NCI-H1092 (cell line): ENCODE results near the gene ARPC2.
A peak's percentile ranks its signal among the peaks of the same experiment; 100 is the strongest.
"Not testable (repeated sequence)": the region's sequence is repeated elsewhere in the genome, so short reads cannot be mapped to it uniquely, and the experiment has no call there.

Experiments used
- DNase-seq: peaks from one replicate; lab custom pipeline; 2025; lab: John Stamatoyannopoulos, UW

The ARPC2 gene

GRCh38 chr2:218216674-218217359 is at the start of gene ARPC2:
TSS of gene ARPC2 (plus strand) at chr2:218217189. CDS start at chr2:218217471, 282 bp downstream.
- peak; percentile 88 for DNase-seq

GRCh38 chr2:218168016-218168415 is 49.0 kb upstream of the ARPC2 start:
- no peak for DNase-seq

DNA sequence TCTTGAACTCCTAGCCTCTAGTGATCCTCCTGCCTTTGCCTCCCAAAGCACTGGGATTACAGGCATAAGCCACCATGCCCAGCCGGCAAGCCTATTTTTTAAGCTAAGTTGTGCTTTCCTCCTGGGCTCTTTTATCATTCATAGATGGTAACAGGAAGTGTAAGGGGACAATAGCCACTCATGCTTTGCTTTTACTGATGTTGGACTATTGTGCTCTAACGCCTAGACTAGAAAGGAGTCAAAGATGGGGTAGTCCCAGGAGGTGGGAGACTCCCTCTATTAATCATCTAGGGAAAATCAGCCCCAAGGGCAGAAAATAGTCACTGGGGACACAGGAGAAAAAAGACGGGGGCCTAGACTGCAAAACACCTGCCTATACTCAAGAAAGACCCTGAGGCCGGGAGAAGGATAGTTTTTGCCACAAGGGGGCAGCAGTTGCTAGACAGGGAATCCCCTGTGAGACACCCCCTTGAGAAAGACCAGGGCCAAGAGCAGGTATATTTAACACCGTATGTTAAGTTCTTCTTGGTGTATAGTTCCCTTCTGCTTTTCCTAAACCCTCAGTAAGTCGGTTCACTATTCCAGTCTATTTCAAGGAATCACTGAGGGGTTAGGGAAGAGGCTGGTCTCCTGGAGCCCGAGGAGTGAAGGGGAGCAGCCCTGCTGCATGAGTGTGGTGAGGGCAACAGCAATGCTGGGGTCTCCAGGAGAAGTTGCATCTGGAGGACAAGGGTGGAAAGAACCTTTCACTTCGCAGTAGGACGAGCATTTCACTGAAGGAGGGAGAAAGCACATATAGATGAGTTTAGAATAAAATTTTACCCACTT is 48.1 kb upstream of the ARPC2 start:
- peak; percentile 47 for DNase-seq

DNA sequence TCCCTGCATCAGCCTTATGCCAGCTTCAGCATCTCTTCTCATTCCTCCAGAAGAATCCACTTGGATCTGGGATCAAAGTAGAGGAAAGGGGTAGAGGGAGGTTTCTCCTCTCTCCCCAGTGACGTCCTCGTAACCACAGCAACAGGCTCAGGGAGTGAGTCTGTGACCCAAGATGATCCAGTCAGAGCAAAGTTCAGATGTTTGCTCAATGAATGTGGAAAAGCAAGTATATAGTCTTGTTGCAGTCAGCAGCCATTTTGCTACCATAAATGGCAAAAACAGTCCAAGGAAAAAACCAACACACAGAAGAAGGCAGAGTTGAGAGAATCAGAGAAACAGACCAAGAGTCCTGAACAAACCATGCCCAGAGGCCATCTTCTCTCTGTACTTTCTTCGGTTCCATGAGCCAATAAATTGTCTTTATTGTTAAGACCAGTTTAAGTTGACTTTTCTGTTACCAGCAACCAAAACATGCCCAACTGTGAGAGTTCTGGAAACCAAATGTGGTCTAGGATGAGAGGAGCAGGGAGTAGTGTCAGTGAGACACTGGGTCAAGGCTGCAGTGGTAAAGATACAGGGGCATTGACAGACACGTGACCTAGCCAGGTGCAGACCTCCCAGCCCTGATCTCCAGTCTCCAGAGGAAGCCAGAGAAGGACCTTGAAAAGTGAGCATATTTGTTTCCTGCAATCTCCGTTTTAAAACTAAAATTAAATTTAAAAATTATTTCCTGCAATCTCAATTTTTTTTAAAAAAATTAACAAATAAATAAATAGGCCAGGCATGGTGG is 47.0 kb upstream of the ARPC2 start:
- no peak for DNase-seq

DNA sequence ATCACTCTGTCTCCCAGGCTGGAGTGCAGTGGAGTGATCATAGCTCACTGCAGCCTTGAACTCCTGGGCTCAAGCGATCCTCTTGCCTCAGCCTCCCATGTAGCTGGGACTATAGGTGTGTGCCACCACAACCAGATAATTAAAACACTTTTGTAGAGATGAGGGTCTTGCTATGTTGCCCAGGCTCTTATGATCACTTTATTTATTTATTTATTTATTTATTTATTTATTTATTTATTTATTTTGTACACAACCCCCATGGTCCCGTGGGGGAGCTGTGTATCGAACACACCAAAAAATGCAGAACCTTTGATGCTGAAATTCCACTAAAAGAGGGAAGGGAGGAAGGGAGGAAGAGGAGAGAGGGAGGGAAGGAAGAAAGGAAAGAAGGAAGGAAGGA is 45.2 kb upstream of the ARPC2 start:
- not testable (repeated sequence) for DNase-seq

- no peak for DNase-seq
These were observed 44.1 kb upstream of the ARPC2 start for GRCh38 chr2:218172845-218173244.

DNA sequence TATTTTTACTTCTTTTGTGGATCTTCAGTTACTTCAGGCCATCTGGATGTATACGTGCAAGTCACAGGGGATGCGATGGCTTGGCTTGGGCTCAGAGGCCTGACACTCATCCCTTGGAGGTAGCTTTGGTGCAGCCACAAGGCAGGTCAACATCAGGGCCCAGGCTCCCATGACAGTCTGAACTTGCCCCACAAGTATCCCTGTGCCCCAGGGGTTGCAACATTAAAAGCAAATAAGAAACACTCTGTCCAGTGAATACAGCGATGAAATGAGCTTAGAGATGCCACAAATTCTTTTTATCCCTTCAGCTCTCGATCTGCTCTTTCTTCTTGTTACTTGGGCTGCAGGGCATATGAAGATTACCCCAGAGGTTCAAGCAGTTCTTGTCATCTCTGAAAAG is 37.2 kb upstream of the ARPC2 start:
- no peak for DNase-seq

DNA sequence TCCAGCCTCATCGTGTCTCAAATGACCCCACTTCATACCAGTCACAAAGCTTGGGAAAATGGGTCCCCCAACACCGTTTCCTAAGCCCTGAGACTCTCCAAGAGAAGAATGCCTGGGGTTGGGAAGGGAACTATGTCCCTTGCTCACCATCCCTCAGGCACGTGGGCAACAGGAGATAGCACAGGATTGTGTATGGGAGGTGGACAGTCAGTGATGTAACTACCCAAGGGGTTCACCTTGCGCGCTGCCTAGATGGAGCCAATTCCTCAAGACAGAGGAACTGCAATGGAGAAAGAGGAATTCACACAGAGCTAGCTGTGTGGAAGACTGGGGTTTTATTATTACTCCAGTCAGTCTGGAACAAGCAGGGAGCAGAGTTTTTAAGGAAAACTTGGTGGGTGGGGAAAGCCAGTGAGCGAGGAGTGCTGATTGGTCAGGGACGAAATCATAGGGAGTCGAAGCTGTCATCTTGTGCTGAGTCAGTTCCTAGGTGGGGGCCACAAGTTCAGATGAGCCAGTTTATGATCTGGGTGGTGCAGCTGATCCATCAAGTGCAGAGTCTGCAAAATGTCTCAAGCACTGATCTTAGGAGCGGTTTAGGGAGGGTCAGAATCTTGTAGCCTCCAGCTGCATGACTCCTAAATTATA is 36.4 kb upstream of the ARPC2 start:
- no peak for DNase-seq

- no peak for DNase-seq
These were observed 32.7 kb upstream of the ARPC2 start for GRCh38 chr2:218184331-218184730.

GRCh38 chr2:218186355-218186766 is 30.6 kb upstream of the ARPC2 start:
- peak; percentile 3 for DNase-seq

DNA sequence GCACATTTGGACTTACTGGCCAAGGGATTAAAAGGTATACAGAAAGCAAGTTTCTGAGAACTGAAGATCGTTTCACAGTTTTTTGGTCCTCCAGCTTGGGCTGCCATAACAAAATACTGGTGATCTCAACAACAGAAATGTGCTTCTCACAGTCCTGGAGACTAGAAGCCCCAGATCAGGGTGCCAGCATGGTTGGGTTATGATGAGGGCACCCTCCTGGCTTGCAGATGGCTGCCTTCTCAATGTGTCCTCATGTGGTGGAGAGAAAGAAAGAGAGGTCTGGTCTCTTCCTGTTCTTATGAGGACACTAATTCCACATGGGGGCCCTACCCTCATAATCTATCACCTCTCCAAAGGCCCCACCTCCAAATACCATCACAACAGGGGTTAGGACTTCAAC is 30.1 kb upstream of the ARPC2 start:
- no peak for DNase-seq

DNA sequence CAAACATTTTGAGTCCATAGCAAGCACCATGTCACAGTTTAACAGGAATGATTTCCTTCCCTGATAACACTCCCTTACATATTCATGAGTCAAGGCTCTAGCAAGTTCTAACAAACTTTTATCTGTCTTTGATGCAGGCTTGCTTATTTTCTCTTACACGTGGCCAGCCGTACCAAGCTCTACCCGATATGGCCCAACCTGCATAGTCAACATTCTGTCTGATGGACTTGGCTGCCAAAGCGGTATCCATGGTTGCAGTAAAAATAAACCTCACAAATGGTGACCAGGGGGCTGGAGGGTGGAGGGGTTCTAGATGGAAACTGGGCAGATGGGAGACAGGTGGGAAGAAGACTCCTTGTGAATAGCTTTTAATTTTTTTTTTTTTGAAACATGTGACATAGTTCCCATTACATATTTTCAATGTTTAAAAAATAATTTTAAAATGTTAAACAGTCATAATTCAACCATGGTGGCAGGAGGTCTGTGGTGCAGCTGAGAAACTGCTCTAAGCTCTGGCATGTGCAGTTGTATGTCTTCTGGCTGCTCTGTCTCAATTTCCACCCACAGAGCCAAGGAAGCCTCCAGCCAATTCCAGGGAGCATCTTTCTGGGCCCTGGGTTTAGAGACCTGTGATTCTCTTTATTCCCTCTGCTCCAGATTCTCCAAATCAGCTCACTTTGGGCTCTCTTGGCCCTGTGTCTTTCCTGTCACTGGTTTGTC is 29.5 kb upstream of the ARPC2 start:
- DNase-seq: no peak

DNA sequence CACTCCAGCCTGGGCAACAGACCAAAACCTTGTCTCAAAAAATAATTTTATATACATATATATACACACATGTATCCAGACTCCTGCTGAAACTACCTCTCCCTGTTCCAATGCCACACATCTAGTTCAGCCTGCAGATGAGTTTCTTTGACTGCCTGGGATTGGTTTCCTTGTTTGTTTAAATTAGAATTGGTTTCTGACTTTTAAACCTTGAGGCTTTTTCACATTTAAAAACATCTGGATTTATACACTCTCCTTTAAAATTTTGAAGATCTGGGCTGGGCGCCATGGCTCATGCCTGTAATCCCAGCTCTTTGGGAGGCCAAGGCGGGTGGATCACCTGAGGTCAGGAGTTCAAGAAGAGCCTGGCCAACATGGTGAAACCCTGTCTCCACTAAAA is 28.5 kb upstream of the ARPC2 start:
- DNase-seq: no peak

DNA sequence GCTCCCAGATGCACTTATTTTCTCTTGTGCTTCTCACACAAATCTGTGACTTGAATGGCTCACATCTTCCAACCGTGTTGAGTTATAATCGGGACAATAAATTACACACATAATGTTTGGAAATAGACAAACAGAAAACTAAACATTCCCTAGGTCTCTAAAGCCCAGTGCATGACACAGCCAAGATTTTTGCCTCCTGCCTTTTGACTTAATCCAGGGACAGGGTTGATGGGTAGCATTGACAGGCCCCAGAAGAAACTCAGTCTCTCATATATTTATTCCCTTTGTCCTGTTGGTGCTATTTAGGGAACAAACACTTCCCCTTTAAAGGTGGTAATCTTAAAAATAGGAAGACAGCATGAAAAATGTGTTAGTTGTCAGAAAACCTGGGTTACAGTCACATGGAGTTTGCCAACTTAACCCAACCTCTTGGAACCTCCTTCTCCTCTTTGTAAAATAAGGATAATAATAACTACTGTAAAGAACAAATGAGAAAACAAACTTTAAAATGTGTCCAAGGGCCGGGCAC is 24.0 kb upstream of the ARPC2 start:
- no peak for DNase-seq

GRCh38 chr2:218193701-218194100 is 23.3 kb upstream of the ARPC2 start:
- no peak for DNase-seq

DNA sequence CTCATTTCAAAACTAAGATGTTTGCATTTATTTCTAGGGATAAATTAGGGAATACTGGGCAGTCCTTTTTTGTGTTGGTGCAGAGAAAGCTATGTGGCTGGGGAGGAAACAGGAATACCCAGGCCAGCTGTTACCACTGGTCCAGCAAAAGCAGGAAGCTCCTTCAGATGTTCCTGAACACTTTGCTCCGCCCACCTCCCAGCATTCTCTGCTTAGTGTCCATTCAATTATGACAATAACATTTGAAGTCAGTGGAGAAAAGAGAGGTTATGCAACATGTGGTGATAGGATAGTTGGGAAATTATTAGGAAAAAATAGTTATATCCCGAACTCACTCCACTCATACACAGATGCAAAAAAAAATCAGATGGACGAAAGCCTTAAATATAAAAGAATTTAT is 22.1 kb upstream of the ARPC2 start:
- DNase-seq: no peak

DNA sequence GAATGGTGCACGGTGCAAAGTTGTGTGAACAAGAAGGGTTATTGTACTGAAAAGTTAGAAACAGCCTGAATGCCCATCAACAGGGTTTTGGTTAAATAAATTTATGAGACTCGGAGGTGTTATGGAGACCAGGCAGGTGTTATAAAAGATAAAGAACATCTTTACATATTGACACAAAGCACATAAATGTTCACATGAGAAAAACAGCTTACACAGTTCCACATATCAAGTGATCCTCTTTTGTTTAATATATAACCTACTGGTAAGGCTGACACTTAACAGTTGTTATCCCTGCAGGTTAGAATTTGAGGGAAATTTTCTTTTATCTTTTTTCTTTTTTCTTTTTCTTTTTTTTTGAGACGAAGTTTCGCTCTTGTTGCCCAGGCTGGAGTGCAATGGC is 20.0 kb upstream of the ARPC2 start:
- no peak for DNase-seq

GRCh38 chr2:218202266-218202665 is 14.7 kb upstream of the ARPC2 start:
- DNase-seq: no peak

DNA sequence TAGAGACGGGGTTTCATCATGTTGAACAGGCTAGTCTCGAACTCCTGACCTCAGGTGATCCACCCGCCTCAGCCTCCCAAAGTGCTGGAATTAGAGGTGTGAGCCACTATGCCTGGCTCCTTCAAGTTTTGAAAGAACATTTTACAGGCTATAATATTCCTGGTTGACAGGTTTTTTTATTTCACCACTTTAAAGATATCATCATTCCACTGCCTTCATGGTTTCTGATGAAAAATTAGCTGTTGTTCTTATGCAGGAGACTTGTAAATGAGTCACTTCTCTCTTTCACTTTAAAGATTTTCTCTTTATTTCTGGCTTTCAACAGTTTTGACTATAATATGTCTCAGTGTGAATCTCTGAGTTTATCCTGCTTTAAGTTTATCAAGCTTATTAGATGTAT is 7.9 kb upstream of the ARPC2 start:
- no peak for DNase-seq

- DNase-seq: no peak
These were observed 2.9 kb upstream of the ARPC2 start for GRCh38 chr2:218214116-218214515.

DNA sequence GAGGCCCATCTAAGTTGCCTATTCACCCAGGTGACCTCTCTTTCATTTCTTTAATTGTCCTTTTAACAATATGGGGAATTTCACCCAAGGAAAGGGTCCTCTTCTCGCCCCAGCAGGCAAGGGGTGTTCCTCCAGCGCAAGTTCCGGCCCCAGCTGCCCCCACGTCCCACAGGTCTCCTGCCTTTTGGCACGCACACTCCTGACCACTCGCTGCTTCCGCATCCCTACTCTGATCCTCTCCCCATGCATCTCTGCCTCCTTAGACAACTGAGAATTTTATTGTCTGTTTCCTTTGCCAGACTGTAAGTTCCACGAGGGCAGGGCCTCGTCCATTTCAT is 684 bp upstream of the ARPC2 start:
- no peak for DNase-seq
